Neutrophil (primary cell): ENCODE results near the gene KCTD7.
"Not testable (repeated sequence)": the region's sequence is repeated elsewhere in the genome, so short reads cannot be mapped to it uniquely, and the experiment has no call there.

Experiments used
- H3K27ac ChIP-seq: fragments of 200-600 bp; sonication (generic); 2 replicates; pipeline ENCODE4 v1.5.1; 2016; ENCODE audit warnings: mild to moderate bottlenecking, moderate library complexity
- H3K27me3 ChIP-seq: fragments of 200-600 bp; sonication (generic); 2 replicates; pipeline ENCODE4 v1.6.0; 2016; ENCODE audit warnings: mild to moderate bottlenecking
- H3K36me3 ChIP-seq: fragments of 200-600 bp; sonication (generic); 2 replicates; pipeline ENCODE4 v1.5.1; 2017
- H3K4me1 ChIP-seq, 2 experiments: fragments of 200-600 bp in 1 of 2; sonication (generic) in 1 of 2; 1 replicate in 1 of 2; 2 replicates in 1 of 2; pipeline versions ENCODE4 v1.5.1 to v1.6.1; 2013 to 2016; ENCODE audit warnings: low read depth in 1 of 2, low read length in 1 of 2, mild to moderate bottlenecking in 1 of 2, moderate library complexity in 1 of 2; ENCODE audit not compliant: control insufficient read depth in 1 of 2, insufficient read depth in 1 of 2
- H3K4me3 ChIP-seq, 2 experiments: fragments of 200-600 bp in 1 of 2; sonication (generic) in 1 of 2; 1 replicate in 1 of 2; 2 replicates in 1 of 2; pipeline ENCODE4 v1.5.1; 2013 to 2016; ENCODE audit warnings: low read depth in 1 of 2, low read length in 1 of 2, mild to moderate bottlenecking in 1 of 2, moderate library complexity in 1 of 2
- H3K9me3 ChIP-seq: fragments of 200-600 bp; sonication (generic); 2 replicates; pipeline ENCODE4 v1.5.1; 2016
- TF ChIP-seq, protein P1 (sequence below): fragments of 200-600 bp; sonication (generic); IDR thresholded peaks from 2 replicates; pipeline ENCODE4 v1.5.1; 2016; ENCODE audit warnings: antibody characterized with exemption

Gene KCTD7

DNA sequence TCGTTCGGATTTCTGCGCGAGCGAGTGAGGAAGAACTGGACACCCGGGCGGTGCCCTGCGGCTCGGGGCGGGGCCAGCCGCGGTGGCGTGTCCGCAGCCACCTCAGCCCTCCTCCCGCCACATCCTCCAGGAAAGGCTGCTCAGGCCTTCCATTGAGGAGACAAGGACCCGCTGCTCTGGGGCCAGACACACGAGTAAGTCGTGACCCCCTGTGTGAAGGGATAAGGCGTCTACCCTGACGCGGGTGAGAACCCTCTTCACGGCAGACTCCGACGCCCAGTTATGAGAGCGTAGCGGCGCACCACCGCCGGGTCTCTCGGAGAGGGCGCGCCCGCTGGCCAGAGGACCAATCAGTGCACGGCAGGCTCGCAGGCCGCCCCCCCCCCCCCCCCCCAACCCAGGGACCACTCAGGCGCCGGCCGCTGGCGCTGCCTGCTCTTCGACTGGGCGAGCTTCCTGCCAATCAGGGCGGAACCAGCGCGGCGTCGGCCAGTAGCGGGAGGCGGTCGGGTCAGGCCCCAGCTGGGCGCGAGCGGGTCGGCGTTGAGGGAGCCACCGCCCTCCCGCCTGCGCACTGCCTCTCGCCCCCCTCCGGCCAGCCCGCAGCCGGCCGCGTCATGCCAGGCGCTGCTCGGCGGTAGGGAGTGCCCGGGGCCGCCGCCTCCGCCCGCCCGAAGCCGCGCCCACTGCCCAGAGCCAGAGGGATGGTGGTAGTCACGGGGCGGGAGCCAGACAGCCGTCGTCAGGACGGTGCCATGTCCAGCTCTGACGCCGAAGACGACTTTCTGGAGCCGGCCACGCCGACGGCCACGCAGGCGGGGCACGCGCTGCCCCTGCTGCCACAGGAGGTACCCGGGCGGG lies at the start of gene KCTD7:
Gene KCTD7, plus strand, starts transcription at position 521 of the 861 bp plus-strand sequence. Its CDS starts 184 bp downstream, at position 705.
- H3K4me3 ChIP-seq: peak within 1 kb of the TSS; percentile 87 to 95
- H3K36me3 ChIP-seq: peaks cover 6% of the 10 kb centered on the region
- H3K9me3 ChIP-seq: no peaks in the 10 kb centered on the region
- H3K4me1 ChIP-seq: peaks cover 35 to 39% of the 10 kb centered on the region in 2 experiments
- peaks cover 12% of the 10 kb centered on the region for H3K27me3 ChIP-seq
- TF ChIP-seq, protein P1, sequence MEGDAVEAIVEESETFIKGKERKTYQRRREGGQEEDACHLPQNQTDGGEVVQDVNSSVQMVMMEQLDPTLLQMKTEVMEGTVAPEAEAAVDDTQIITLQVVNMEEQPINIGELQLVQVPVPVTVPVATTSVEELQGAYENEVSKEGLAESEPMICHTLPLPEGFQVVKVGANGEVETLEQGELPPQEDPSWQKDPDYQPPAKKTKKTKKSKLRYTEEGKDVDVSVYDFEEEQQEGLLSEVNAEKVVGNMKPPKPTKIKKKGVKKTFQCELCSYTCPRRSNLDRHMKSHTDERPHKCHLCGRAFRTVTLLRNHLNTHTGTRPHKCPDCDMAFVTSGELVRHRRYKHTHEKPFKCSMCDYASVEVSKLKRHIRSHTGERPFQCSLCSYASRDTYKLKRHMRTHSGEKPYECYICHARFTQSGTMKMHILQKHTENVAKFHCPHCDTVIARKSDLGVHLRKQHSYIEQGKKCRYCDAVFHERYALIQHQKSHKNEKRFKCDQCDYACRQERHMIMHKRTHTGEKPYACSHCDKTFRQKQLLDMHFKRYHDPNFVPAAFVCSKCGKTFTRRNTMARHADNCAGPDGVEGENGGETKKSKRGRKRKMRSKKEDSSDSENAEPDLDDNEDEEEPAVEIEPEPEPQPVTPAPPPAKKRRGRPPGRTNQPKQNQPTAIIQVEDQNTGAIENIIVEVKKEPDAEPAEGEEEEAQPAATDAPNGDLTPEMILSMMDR: peak; percentile 44
- H3K27ac ChIP-seq: peak within 1 kb of the TSS; percentile 97

DNA sequence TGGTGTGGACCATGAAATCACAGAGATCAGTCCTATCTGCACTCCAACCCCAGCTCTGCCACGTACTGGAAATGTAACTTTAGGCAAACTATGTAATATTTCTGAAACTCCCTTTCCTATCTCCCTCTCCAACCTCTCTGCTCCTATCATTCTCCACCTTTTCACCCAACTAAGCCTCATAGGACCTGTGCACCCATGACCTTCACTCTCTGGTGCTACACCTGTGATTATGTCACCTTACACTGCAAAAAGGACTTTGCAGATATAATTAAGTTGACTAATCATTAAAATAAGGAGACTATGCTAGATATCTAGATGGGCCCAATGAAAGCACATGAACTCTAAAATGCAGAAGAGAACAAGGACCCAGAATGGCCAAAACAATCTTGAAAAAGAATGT lies 48.3 kb upstream of the KCTD7 start:
- H3K9me3 ChIP-seq, H3K27me3 ChIP-seq, H3K4me3 ChIP-seq, H3K27ac ChIP-seq: not testable (repeated sequence)
- peaks cover 18% of the 10 kb centered on the region for H3K36me3 ChIP-seq
- peaks cover 24 to 29% of the 10 kb centered on the region in 2 experiments for H3K4me1 ChIP-seq

DNA sequence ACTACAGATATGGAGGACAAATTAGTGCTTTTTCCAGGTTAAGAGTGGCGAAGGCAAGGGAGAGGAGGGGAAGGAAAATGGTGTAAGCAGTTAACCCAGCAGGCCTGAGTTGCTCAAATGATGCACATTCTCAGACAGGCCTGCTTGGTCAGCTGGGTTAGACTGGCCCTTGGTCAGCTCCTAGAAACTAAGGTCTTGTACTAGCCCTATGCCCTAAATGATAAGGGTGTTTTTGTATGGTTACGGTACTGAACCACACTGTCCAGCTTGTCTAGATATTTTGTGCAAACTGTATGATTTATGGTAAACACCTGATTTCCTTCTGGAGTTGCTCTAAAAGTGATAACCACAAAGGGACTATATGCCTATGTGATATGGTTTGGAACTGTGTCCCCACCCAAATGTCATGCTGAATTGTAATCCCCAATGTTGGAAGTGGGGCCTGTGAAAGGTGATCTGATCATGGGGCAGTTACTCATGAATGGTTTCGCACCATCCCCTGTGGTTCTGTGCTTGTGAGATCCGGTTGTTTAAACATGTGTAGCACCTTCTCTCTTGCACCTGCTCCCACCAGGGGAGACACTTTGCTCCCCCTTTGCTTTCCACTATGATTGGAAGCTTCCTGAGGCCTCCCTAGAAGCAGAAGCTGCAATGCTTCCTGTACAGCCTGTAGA lies 45.7 kb upstream of the KCTD7 start:
- Histone ChIP-seq H3K36me3 (peaks cover 15% of the 10 kb centered on the region), H3K27ac (peak overlapping the region; percentile 67), H3K4me1 (peaks cover 16 to 23% of the 10 kb centered on the region in 2 experiments)
- H3K9me3 ChIP-seq, H3K27me3 ChIP-seq, H3K4me3 ChIP-seq: not testable (repeated sequence)

DNA sequence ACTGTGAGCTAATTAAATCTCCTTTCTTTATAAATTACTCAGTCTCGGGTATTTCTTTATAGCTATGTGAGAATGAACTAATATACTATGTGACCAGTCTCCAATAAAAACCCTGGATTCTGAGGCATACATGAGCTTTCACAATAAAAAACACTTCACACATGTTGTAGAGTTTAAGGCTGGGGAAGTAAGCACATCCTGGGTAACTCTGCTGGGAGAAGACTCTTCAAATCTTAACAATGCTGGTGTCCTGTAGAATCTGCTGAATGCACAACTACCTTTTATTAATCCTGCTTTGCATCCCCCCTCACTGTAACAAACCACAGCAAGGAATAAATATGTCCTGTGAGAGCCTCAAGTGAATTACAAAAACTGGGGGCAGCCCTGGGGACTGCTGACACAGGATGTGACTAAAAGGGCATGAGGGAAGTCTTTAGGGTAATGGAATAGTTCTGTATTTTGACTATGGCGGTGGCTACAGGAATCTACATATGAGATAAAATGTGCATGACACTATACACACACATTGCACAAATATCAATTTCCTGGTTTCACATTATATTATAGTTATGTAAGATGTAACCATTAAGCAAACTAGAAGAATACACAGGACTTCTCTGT lies 45.1 kb upstream of the KCTD7 start:
- peaks cover 16 to 23% of the 10 kb centered on the region in 2 experiments for H3K4me1 ChIP-seq
- no peaks in the 10 kb centered on the region for H3K27me3 ChIP-seq
- peak overlapping the region; percentile 67 for H3K27ac ChIP-seq
- H3K9me3 ChIP-seq: no peaks in the 10 kb centered on the region
- peaks cover 15% of the 10 kb centered on the region for H3K36me3 ChIP-seq
- H3K4me3 ChIP-seq: no peak overlapping the region
- TF ChIP-seq, protein P1: no peak

DNA sequence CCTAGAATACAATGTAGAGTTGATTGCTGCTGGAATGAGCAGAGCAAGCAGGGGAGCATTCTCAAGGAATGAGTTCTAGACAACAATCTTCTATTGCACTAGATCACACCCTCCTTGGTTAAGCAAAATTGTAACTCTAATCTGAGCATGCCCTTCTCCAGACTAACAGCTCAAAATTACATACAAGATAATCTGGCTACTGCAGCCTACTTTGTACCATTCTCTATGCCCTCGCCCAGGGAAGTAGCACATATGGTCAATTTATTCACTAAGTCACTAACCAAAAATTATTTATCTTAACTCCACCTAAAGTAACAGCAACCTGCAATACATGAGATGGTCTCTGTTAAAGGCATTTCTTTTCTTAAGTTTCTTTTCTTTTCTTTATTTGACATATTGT lies 42.5 kb upstream of the KCTD7 start:
- Histone ChIP-seq H3K4me1 (peaks cover 19 to 26% of the 10 kb centered on the region in 2 experiments), H3K9me3 (no peaks in the 10 kb centered on the region), H3K27me3 (no peaks in the 10 kb centered on the region), H3K36me3 (peaks cover 13% of the 10 kb centered on the region), H3K4me3 (no peak overlapping the region), H3K27ac (no peak overlapping the region)
- TF ChIP-seq, protein P1: no peak

DNA sequence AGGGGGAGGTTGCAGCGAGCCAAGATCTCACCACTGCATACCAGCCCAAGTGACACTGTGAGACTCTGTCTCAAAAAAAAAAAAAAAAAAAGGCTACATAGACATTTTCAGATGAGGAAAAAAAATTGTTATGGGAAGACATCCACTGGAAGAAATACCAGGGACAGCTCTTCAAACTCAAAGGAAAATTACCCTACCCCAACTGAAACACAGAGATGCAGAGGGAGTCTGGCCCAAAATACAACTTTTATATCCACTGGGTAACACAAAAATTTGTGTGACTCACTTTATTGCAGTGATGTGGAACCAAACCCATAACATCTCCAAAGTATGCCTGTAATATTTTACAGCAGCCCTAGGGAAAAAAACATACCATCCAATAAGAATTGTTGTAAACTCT lies 40.5 kb upstream of the KCTD7 start:
- not testable (repeated sequence) for H3K36me3 ChIP-seq, H3K27me3 ChIP-seq, H3K4me3 ChIP-seq, H3K27ac ChIP-seq, H3K9me3 ChIP-seq
- H3K4me1 ChIP-seq: peaks cover 24 to 25% of the 10 kb centered on the region in 2 experiments

DNA sequence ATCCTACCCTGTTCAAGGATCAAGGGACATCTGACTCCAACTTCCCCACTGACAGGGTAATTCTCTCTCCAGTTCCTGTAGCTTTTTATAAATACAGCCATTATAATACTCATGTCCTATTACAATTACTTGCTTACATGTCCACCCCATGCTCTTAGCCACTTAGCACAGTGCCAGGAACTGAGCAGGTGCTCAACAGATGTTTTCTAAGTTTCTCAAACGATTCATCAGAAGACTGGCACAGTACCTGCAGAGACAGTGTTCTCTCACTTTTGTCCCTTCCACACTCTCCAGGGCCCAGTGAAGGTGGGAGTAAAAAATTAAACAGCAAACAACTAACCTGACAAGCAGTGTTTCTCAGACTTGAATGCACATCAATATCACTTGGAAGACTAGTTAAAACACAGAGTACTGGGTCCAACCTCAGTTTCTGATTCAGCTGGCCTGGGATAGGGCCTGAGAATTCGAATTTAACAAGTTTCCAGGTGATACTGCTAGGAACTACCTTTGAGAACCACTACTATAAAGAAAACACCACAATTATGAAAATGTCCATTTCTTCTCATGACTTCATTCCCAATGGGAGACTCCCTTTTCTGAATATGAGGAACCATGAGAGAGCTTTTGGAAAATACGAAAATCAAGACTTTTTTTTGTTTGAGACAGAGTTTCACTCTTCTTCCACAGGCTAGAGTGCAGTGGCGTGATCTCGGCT lies 39.7 kb upstream of the KCTD7 start:
- not testable (repeated sequence) for H3K36me3 ChIP-seq, H3K27me3 ChIP-seq, H3K4me3 ChIP-seq, H3K9me3 ChIP-seq
- H3K27ac ChIP-seq: peak overlapping the region; percentile 13
- peaks cover 19% of the 10 kb centered on the region in 2 experiments for H3K4me1 ChIP-seq

DNA sequence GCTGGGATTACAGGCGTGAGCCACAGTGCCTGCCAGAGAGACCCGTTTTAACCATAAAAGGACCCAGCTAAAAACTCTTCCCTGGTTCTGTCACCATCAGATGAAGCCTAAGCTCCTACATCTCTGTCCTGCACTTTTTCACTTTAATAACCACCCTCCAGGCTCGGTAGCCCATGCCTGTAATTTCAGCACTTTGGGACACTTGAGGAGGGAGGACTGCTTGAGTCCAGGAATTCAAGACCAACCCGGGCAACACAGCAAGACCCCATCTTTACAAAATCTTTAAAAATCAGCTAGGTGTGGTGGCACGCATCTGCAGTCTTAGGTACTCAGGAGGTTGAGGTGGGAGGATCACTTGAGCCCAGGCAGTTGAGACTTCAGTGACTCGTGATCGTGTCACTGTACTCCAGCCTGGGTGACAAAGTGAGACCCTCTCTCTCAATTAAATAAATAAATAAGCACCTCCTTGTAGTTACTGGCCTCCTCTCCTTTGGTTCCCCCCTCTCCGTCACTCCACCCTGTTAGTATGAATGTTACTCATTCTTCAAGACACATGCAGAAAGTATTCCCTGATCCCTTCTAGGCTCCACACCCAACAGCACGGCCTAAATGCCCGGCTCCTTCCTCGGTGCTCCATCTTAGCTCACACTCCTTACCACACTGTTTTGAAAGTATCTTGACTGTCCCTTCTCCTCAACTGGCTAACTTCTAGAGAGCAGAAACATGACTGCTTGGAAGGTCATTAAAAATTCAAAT lies 38.2 kb upstream of the KCTD7 start:
- H3K4me1 ChIP-seq: peaks cover 19% of the 10 kb centered on the region in 2 experiments
- H3K36me3 ChIP-seq, H3K27me3 ChIP-seq, H3K27ac ChIP-seq, H3K9me3 ChIP-seq: not testable (repeated sequence)
- H3K4me3 ChIP-seq: peak overlapping the region in 1 of 2 experiments; percentile 93

DNA sequence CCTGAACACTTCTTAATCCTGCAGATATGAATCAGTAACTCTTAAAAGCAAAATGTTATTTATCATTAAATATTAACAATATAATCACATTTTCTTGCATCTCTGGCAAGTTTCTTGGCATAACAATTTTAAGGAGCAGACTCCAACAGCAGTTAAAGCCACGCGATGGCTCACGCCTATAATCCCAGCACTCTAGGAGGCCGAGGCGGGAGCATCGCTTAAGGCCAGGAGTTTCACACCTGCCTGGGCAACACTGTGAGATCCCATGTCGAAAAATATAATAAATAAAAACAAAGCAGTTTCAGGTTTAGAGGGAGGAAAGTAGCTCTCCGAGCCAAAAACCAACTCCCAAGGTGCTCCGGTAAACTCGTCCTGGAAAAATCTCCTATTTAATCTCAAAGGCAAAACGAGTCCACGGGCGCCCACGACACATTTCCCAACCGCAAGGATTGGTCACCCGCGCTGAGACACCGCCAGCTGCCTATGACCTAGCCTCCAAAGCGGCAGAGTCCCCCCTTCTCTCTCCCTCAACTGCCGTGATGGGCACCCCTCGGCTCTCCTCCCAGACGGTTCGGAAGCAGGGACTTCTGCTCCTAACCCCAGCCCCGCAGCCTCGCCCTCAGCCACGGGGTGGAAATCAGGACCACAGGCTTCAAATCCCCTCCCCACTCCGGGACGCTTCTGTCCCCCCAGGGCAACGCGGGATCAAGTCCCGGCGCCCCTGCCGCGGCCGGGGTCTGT lies 37.5 kb upstream of the KCTD7 start:
- H3K4me3 ChIP-seq: peak overlapping the region; percentile 73 to 93
- not testable (repeated sequence) for H3K9me3 ChIP-seq, H3K36me3 ChIP-seq, H3K27me3 ChIP-seq
- H3K4me1 ChIP-seq: peaks cover 19% of the 10 kb centered on the region in 2 experiments
- peak overlapping the region; percentile 92 for H3K27ac ChIP-seq
